ENCODE measurements around the gene GRIK2.

GRIK2 gene

DNA sequence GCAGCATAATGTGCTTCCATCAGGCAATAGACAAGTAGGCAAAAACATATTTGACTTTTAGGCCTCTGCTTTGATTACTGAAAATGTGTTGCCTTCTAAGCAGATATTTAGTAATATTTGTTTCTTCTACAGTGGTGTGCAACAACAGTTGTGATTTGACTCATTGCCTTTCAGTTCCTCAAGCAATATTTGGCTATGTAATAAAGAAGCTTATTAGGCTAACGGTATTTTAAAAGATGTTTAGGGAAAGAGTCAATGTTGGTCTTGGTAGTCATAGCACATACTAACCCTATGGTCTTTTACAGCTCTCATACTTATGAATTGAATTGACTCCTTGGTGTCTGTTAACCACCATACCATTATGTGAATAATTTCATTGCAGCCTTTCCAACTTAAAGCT lies 124.1 kb downstream of the GRIK2 start:
- H3K36me3 ChIP-seq (ENCODE audit: insufficient read depth, low read length): no peaks in the 10 kb centered on the region
- no peaks in the 10 kb centered on the region for H3K9me3 ChIP-seq (ENCODE audit: control insufficient read depth, insufficient read depth, low read length)
- H3K4me1 ChIP-seq (ENCODE audit: insufficient read depth, low read length): no peaks in the 10 kb centered on the region
- H3K9ac ChIP-seq (ENCODE audit: low read depth, low read length): no peak overlapping the region

DNA sequence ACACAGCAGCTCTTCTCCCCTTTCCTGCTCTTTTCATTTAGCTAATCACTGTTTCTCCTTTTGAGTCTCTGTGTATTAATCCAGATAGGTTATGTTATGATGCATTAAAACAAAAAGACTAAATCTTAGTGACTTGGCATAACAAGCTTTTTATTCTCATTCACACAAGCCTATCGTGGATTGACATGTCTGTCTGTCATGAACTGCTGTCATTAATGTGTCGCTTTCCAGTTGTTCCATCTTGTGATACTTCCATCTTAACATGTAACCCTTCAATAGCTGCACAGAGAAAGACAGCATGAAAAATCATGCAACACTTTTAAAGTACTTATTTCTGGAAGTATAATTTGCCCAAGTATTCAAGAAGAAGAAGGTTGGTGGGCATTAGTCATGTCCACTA lies 128.7 kb downstream of the GRIK2 start:
- no peaks in the 10 kb centered on the region for H3K4me1 ChIP-seq (ENCODE audit: insufficient read depth, low read length)
- no peaks in the 10 kb centered on the region for H3K36me3 ChIP-seq (ENCODE audit: insufficient read depth, low read length)
- H3K9me3 ChIP-seq (ENCODE audit: control insufficient read depth, insufficient read depth, low read length): no peaks in the 10 kb centered on the region
- no peak overlapping the region for H3K9ac ChIP-seq (ENCODE audit: low read depth, low read length)

DNA sequence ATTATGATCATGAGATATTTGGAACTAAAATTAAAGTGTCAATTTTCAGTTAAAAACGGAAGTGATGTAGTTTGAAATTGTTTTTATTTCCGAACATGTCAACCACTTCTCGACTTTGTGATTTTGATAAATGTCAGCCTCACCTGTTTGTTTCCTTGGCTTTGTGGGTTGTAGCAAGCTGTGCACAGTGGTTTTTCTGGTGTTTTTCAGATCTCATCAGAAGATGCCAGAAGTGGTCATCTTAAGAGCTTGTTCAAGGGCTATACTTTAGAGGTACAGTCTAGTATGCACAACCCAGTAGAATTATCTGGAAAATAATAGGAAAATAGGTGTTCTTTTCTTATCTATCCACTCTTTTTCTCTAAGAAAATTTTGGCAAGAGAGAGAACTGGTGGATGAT lies 134.0 kb downstream of the GRIK2 start:
- Histone ChIP-seq H3K4me1 (ENCODE audit: insufficient read depth, low read length) (no peaks in the 10 kb centered on the region), H3K9me3 (ENCODE audit: control insufficient read depth, insufficient read depth, low read length) (no peaks in the 10 kb centered on the region), H3K9ac (ENCODE audit: low read depth, low read length) (no peak overlapping the region), H3K36me3 (ENCODE audit: insufficient read depth, low read length) (no peaks in the 10 kb centered on the region)

DNA sequence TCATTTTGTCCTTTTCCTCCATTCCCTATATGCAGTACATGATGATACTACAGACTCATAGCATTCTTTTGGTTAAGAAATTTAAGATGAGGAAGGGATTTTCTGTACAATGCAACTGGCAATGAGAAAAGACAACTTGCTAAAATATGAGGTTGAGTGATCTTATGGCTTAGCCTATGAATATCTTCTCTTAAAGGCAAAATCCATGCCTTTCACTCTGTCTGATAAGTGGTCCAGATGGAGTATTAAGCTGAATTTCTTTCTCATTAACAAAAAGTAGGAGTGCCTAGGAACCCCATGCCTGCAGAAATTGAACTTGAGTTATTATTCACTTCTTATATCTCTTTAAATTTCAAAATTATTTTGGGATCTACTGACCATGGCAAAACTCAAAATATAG lies 135.3 kb downstream of the GRIK2 start:
- H3K9me3 ChIP-seq (ENCODE audit: control insufficient read depth, insufficient read depth, low read length): no peaks in the 10 kb centered on the region
- no peak overlapping the region for H3K9ac ChIP-seq (ENCODE audit: low read depth, low read length)
- H3K36me3 ChIP-seq (ENCODE audit: insufficient read depth, low read length): no peaks in the 10 kb centered on the region
- H3K4me1 ChIP-seq (ENCODE audit: insufficient read depth, low read length): no peaks in the 10 kb centered on the region

DNA sequence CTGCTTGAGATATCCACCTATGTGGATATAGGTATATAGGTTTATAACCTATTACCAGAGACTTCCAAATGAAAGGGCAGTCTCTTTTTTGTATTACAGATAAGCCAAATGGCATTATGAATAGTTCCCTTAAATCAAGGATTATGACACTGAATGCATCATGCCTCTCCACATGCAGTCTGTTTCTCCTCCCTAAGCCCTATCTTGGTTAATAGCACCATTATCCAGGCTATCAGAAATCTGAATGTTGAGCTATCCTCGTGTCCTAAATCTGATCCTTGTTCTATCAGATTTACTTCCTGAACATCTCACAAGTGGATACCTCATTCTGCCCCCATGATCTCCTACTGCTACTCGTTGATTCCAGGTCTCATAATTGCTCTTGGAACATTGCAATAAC lies 138.0 kb downstream of the GRIK2 start:
- no peaks in the 10 kb centered on the region for H3K4me1 ChIP-seq (ENCODE audit: insufficient read depth, low read length)
- H3K9me3 ChIP-seq (ENCODE audit: control insufficient read depth, insufficient read depth, low read length): no peaks in the 10 kb centered on the region

DNA sequence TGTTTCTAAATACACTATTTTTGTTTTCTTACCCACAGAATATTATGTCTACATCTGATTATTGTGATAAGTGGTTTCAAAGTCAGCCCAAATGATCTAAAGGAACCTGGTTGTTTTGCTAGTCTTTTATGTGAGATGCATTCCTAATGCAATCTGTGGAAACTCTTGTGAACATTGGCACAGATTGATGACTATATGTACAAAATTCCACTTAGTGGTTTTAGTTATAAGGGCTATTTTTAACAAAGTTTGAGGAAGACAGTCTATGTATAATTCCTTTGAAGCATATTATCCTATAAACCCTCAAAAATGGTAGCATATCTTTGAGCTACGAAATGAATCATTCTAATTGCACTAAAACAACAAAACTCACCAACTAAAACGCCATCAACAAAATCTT lies 140.9 kb downstream of the GRIK2 start:
- Histone ChIP-seq H3K4me1 (ENCODE audit: insufficient read depth, low read length) (peaks cover 2% of the 10 kb centered on the region; the same call in 1 of the 2 replicates), H3K36me3 (ENCODE audit: insufficient read depth, low read length) (no peaks in the 10 kb centered on the region), H3K9me3 (ENCODE audit: control insufficient read depth, insufficient read depth, low read length) (no peaks in the 10 kb centered on the region), H3K9ac (ENCODE audit: low read depth, low read length) (no peak overlapping the region)

More for the DNA sequence above, 138.0 kb downstream of the GRIK2 start:
- H3K36me3 ChIP-seq (ENCODE audit: insufficient read depth, low read length): no peaks in the 10 kb centered on the region
- H3K9ac ChIP-seq (ENCODE audit: low read depth, low read length): no peak overlapping the region

DNA sequence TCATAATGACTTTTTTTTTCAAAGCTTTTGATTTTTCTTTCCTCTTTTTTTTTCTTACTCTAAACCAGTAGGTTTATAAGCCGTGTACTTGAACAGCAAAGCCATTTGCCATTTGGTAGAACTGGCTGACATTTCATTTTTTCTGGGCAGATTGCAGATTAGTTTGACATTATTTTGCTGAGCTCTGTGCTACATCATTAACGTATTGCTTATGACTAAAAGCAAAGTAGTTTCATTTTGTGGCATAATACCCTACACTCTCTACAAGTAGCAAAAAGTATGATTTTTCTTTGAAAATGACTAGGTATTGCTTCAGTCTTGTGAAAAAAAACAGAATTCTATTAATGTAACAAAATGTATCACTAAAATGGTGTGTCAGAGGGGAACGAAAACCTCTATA lies 141.3 kb downstream of the GRIK2 start:
- peaks cover 2% of the 10 kb centered on the region; the same call in 1 of the 2 replicates for H3K4me1 ChIP-seq (ENCODE audit: insufficient read depth, low read length)
- H3K9ac ChIP-seq (ENCODE audit: low read depth, low read length): no peak overlapping the region
- no peaks in the 10 kb centered on the region for H3K9me3 ChIP-seq (ENCODE audit: control insufficient read depth, insufficient read depth, low read length)
- no peaks in the 10 kb centered on the region for H3K36me3 ChIP-seq (ENCODE audit: insufficient read depth, low read length)

DNA sequence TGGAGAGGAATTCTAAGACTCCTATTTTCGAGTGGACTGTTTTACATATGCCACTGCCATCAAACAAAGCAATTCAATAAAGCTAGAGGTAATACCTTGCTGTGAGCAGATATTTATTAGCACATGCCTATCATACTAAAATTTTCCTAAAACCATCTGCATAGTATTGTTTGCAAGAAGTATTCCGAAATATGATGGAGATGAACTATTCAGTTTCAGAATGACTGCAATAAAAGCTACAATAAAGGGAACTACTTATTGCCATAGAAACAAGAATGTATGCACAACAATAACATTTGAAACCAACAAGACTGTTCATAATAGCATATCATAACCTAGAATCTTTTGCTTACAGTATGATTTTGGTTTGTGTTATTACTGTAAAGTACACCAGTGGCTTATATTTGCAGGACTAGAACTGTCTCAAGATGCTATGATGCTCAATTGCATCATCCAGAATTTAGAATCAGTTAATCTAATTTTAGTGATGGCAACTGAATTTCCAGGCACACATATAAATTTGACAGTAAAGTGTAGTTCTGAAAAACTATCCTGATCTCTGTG lies 144.3 kb downstream of the GRIK2 start:
- no peaks in the 10 kb centered on the region for H3K9me3 ChIP-seq (ENCODE audit: control insufficient read depth, insufficient read depth, low read length)
- H3K4me1 ChIP-seq (ENCODE audit: insufficient read depth, low read length): peaks cover 2% of the 10 kb centered on the region; the same call in 1 of the 2 replicates
- no peaks in the 10 kb centered on the region for H3K36me3 ChIP-seq (ENCODE audit: insufficient read depth, low read length)
- no peak overlapping the region for H3K9ac ChIP-seq (ENCODE audit: low read depth, low read length)

DNA sequence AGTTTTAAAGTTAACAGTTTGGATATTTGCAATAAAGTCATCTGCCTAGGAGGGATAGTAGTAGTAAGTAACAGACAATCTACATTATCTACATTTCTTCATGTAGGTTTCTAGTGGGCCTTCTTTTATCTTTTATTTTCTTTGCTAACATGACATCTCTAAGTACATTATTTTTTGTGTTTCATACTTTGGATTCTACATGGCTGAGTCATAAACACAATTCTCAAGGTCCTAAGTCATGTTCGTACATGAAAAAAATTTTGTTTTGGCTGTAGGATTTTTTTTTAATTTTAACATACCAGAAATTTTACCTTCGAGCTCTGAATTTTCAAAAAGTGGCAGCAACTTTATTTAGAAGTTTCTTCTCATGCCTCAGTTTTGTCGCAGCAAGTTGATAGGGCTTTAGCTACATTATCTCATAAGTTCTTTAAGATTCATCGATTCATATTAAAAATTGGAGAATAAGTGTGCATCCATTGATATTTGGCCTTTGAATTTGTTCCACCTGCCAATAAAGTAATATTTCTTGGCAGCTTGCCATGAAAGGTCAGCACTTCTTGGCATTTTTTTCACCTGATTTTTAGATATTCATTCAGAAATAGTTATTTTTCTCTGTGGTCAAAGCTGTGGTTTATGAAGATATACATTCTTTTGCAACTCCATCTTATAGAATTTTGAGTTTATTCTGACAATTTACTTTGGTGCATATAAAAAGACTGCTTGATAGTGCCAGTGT lies 146.2 kb downstream of the GRIK2 start:
- no peaks in the 10 kb centered on the region for H3K36me3 ChIP-seq (ENCODE audit: insufficient read depth, low read length)
- H3K9me3 ChIP-seq (ENCODE audit: control insufficient read depth, insufficient read depth, low read length): no peaks in the 10 kb centered on the region
- peaks cover 2% of the 10 kb centered on the region; the same call in 1 of the 2 replicates for H3K4me1 ChIP-seq (ENCODE audit: insufficient read depth, low read length)
- no peak overlapping the region for H3K9ac ChIP-seq (ENCODE audit: low read depth, low read length)

DNA sequence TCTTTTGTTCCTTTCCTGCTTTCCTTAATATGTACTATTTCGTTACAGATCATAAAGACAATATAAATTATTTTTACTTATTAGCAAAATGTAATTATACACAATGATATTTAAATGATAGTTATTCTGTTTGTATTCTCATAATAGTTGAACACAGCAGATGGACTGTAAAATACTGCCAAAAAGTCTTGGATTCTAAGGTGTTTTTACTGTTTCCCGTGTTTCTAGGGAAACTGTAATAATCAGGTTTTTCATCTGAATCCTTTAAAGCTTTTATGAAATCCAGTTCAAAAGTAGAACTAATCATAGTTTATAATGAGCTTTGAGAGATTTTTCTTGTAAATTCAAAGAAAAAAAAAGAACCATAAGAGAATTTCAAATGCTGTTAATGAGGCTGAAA lies 148.4 kb downstream of the GRIK2 start:
- H3K9me3 ChIP-seq (ENCODE audit: control insufficient read depth, insufficient read depth, low read length): no peaks in the 10 kb centered on the region
- H3K4me1 ChIP-seq (ENCODE audit: insufficient read depth, low read length): peaks cover 2% of the 10 kb centered on the region; the same call in 1 of the 2 replicates
- no peak overlapping the region for H3K9ac ChIP-seq (ENCODE audit: low read depth, low read length)
- no peaks in the 10 kb centered on the region for H3K36me3 ChIP-seq (ENCODE audit: insufficient read depth, low read length)

DNA sequence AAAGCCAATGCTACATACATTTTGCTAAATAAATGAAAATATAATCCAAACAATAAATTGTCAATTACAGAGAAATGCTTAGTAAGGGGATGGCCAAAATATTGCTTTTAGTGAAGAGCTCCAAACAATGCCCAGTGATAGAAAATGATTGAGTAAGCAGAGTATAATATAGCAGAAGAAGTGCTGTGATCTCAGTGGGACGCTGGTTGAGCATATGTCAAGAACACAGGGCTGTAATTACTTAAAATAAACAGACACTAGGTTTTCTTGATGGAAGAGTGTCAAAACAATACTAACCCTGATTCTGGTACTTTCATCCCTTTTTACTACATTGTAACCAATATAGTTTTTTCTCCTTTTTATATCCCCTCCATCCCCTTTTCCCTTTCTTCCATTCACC lies 150.3 kb downstream of the GRIK2 start:
- Histone ChIP-seq H3K9me3 (ENCODE audit: control insufficient read depth, insufficient read depth, low read length) (no peaks in the 10 kb centered on the region), H3K9ac (ENCODE audit: low read depth, low read length) (no peak overlapping the region), H3K36me3 (ENCODE audit: insufficient read depth, low read length) (no peaks in the 10 kb centered on the region), H3K4me1 (ENCODE audit: insufficient read depth, low read length) (no peaks in the 10 kb centered on the region; the same call in 1 of the 2 replicates)

DNA sequence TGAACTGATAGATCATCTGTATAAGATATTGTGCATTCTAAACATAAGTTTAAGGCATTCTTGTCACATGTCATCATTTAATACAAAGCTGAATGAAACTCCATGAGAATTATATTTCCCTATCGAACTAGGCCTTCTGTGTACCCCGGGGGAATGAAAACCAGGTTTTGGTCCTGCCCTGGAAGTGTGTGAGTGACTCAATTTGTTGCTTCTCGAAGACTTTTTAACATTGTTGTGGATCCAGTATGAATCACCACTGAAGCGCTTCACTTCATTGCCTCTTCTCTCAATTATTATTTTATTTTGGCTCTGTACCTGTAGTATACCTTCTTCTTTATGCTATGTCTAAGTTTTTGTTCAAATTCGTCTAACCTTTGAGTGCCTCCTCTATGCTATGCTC lies 150.8 kb downstream of the GRIK2 start:
- Histone ChIP-seq H3K9me3 (ENCODE audit: control insufficient read depth, insufficient read depth, low read length) (no peaks in the 10 kb centered on the region), H3K9ac (ENCODE audit: low read depth, low read length) (no peak overlapping the region), H3K4me1 (ENCODE audit: insufficient read depth, low read length) (no peaks in the 10 kb centered on the region), H3K36me3 (ENCODE audit: insufficient read depth, low read length) (no peaks in the 10 kb centered on the region)

DNA sequence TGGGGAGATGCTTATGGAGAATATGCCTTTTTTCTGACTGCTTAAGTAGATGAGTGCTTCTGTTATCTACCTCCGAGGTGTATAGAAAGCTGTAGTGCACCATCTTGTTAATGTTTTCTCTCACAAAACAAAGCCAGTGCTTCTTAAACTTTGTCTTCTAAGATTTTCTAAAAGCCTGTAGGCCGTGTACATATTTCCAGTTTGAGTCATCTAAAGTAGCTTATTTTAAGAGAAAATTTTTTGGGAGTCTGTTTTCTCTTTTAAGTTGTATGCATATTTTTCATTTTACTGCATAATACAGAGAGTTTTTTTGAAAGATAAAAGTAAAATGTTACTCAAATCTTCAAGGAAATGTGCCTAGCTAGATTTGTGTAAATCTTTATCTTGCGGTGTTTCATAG lies 151.7 kb downstream of the GRIK2 start:
- Histone ChIP-seq H3K9ac (ENCODE audit: low read depth, low read length) (no peak overlapping the region), H3K36me3 (ENCODE audit: insufficient read depth, low read length) (no peaks in the 10 kb centered on the region), H3K9me3 (ENCODE audit: control insufficient read depth, insufficient read depth, low read length) (no peaks in the 10 kb centered on the region), H3K4me1 (ENCODE audit: insufficient read depth, low read length) (no peaks in the 10 kb centered on the region)

DNA sequence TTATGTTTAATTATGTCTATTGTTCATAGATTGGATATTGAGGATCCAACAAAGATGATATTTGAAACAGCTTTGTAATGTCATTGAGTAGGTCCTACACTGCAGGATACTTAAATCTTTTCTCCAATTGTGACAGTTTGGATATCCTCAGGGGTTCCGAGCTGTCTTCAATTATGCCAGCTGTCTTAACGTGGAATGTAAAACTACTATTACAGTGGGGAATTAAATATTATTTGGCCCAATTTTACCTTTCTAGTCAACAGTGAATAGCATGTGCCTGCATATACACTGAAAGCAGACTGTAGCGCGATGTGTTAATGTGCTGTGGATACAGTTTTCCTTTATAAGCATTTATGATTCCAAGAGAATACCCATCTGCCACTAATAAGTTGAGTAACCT lies 156.9 kb downstream of the GRIK2 start:
- Histone ChIP-seq H3K9ac (ENCODE audit: low read depth, low read length) (no peak overlapping the region), H3K36me3 (ENCODE audit: insufficient read depth, low read length) (no peaks in the 10 kb centered on the region), H3K4me1 (ENCODE audit: insufficient read depth, low read length) (peaks cover 5% of the 10 kb centered on the region), H3K9me3 (ENCODE audit: control insufficient read depth, insufficient read depth, low read length) (no peaks in the 10 kb centered on the region)

DNA sequence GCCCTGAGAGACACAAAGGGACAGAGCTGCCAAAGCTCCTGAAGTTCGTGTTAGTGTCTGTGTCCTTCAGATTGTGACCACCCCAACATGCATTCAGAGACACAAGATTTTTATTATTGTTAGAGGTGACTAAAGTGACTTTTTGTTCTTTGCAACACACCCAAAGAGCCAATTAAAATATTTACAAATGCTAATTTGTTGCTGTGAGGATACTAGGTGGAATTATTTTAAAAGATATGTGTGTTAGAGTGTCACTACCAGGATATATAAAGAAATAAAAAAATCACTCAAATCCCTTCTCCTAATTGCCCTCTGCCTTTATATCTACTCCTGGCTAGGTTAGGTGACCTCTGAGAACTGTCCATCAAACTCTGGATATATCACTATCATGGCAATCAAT lies 160.7 kb downstream of the GRIK2 start:
- H3K9ac ChIP-seq (ENCODE audit: low read depth, low read length): no peak overlapping the region
- H3K4me1 ChIP-seq (ENCODE audit: insufficient read depth, low read length): peaks cover 5% of the 10 kb centered on the region
- no peaks in the 10 kb centered on the region for H3K36me3 ChIP-seq (ENCODE audit: insufficient read depth, low read length)
- H3K9me3 ChIP-seq (ENCODE audit: control insufficient read depth, insufficient read depth, low read length): no peaks in the 10 kb centered on the region

Data from ES-I3 (cell line).